Kidney epithelial cell (primary cell): ENCODE measurements around the gene NEURL1B. TPM values are rescaled to one million over a fixed set of nuclear protein-coding genes. Genes with fewer than 3 reads are reported as not detected.

ENCODE experiments used
- DNase-seq: peaks from one replicate; pipeline ENCODE4 v3.0.0-alpha.2; 2010; ENCODE audit warnings: low read depth
- H3K27me3 ChIP-seq: 2 replicates; pipeline ENCODE4 v1.6.0; 2011; ENCODE audit warnings: low read length; ENCODE audit not compliant: control insufficient read depth, insufficient read depth
- H3K36me3 ChIP-seq: 2 replicates; pipeline ENCODE4 v1.5.1; 2011; ENCODE audit warnings: low read length; ENCODE audit not compliant: control insufficient read depth, insufficient read depth
- H3K4me3 ChIP-seq: 2 replicates; pipeline ENCODE4 v1.5.1; 2011; ENCODE audit warnings: low read depth, mild to moderate bottlenecking, control low read depth, low read length
- total RNA-seq: library from RNA; depleted of rRNA; stranded (reverse); fragments of >200 nt; gene quantifications from 2 replicates; pipeline ENCODE4 v1.2.3, GENCODE V29; 2015
- TF ChIP-seq, protein P1 (sequence below): IDR thresholded peaks from 2 replicates; pipeline ENCODE4 v1.5.1; 2011; ENCODE audit warnings: mild to moderate bottlenecking, moderate library complexity, low read length, control low read depth, inconsistent platforms; ENCODE audit not compliant: insufficient read depth, poor library complexity, severe bottlenecking

NEURL1B gene
- total RNA-seq, 1 donor from 2014 or later = 5.1 TPM

DNA sequence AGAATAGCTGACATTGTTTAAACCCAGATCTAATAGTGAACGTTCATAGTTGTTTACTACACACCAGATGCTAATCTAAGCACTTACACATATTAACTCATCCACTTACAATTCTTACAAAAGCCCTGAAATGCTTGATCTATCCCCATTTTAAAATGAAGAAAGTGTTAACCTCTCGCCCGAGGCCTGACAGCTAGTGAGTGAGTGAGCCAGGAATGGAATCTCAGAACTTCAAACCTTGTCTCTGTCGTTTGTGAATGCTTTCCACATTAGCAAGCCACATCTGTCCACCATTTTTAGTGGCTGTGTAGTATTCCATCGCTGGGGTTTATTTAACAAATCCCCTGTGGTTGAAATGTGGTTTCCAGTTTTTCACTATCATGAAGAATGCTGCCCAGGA is 24.9 kb upstream of the NEURL1B start:
- TF ChIP-seq, protein P1, sequence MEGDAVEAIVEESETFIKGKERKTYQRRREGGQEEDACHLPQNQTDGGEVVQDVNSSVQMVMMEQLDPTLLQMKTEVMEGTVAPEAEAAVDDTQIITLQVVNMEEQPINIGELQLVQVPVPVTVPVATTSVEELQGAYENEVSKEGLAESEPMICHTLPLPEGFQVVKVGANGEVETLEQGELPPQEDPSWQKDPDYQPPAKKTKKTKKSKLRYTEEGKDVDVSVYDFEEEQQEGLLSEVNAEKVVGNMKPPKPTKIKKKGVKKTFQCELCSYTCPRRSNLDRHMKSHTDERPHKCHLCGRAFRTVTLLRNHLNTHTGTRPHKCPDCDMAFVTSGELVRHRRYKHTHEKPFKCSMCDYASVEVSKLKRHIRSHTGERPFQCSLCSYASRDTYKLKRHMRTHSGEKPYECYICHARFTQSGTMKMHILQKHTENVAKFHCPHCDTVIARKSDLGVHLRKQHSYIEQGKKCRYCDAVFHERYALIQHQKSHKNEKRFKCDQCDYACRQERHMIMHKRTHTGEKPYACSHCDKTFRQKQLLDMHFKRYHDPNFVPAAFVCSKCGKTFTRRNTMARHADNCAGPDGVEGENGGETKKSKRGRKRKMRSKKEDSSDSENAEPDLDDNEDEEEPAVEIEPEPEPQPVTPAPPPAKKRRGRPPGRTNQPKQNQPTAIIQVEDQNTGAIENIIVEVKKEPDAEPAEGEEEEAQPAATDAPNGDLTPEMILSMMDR = no peak
- Histone ChIP-seq H3K4me3 (no peak overlapping the region), H3K27me3 (peaks cover 5% of the 10 kb centered on the region), H3K36me3 (no peaks in the 10 kb centered on the region)
- no peak for DNase-seq

DNA sequence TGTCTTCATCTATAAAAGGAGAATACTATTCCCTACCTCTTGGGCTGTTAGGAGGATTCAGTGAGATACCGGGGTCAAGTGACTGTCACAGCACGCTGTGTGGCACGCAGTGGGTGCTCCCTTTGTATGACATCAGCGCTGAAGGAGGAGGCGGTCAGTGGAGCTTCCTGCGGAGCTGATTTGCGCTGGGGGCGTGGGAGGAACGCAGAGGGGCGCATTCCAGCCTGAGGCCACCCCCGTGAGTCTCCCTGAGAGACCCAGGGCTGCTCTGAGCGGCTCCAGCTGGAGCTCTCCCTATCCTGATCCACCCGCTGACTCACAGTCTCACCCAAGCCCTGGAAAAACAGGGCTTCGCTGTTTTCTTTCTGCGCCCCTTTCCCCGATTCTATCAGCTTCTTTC is 24.3 kb upstream of the NEURL1B start:
- DNase-seq = no peak
- H3K4me3 ChIP-seq = no peak overlapping the region
- H3K36me3 ChIP-seq = no peaks in the 10 kb centered on the region
- H3K27me3 ChIP-seq = peaks cover 6% of the 10 kb centered on the region
- TF ChIP-seq, protein P1 = no peak

DNA sequence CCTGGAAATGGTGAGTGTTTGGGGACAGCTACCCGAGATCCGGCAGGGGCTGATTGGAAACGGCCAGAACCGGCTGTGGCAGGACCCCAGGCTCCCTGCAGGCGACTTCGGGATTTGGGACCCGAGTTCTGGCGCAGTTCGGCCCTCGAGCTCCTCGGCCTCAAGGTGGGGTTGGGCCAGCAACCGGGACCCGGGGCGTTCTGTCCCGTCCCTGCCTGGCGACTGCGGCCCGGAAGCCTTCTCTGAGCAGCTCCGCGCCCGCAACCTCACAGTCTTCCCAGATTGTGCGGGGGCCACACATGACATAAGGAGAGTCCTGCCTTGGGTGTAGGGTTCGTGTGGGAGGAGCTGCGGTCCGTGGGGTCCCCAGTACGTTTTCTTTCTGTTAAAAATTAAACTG is 23.2 kb upstream of the NEURL1B start:
- no peak overlapping the region for H3K4me3 ChIP-seq
- DNase-seq = no peak
- H3K27me3 ChIP-seq = peaks cover 13% of the 10 kb centered on the region
- TF ChIP-seq, protein P1 = no peak
- H3K36me3 ChIP-seq = no peaks in the 10 kb centered on the region

DNA sequence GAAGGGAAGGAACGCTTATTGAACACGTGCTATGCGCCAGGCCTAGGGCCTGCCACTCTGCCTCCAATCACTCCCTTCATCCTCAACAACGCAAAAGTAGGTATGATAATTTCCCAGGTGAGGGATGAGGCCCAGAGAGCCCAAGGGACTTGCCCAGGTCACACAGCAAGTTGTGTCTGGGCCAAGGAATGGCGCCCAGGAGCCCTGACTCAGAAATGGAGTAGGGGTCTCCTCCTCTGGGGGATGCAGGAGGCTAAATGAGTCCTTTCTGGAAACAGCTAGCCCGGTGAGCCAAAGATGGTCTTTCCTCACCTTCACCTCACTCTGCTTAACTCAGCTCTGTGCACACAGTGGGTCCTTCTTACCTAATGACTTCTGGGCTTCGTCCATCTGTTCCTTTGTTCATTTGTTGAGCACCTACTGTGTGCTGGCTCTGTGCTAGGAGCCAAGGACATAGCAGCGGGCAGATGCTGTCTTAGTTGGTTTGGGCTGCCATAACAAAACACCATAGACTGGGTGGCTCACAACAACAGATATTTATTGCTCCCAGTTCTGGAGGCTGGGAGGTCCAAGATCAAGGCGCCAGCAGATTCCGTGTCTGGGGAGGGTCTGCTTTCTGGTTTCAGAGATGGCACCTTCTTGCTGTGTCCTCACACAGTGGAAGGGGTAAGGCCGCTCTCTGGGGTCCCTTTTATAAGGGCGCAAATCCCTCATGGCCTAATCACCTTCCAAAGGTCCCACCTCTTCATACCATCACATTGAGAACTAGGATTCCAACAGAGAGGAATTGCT is 22.3 kb upstream of the NEURL1B start:
- no peak for DNase-seq
- TF ChIP-seq, protein P1 = no peak
- no peaks in the 10 kb centered on the region for H3K36me3 ChIP-seq

DNA sequence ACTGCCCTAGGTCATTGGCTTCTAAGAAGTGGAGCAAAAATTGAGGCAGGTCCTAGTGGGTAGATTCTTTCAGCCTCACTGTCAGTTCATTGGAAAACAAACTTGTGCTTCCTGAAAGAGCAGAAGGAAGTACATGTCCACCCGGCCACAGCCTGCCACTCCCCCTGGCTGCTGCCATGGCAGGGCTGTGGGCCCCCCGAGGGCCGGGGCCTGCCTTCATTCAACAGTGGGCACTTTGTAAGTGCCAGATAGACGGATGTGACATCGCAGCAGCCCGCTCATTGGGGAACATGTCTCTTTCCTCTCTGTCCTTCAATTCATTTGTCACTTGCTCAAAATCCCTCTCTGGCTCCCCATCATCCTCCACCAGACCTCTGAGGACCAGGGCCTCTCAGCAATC is 20.6 kb upstream of the NEURL1B start:
- peaks cover 23% of the 10 kb centered on the region for H3K27me3 ChIP-seq
- TF ChIP-seq, protein P1 = no peak

More for the DNA sequence above, 22.3 kb upstream of the NEURL1B start:
- Histone ChIP-seq H3K4me3 (no peak overlapping the region), H3K27me3 (peaks cover 18% of the 10 kb centered on the region)

More for the DNA sequence above, 20.6 kb upstream of the NEURL1B start:
- H3K4me3 ChIP-seq = no peak overlapping the region
- no peak for DNase-seq
- no peaks in the 10 kb centered on the region for H3K36me3 ChIP-seq
